C4-2B (cell line): Measurements from ENCODE around the gene MTCP1.

Source experiments
- H3K27ac ChIP-seq: fragments of 450-650 bp; 2 replicates; pipeline ENCODE4 v1.5.1; 2017
- CTCF ChIP-seq: fragments of 450-650 bp; conservative IDR thresholded peaks from 2 replicates; pipeline ENCODE4 v1.5.1; 2017; ENCODE audit warnings: mild to moderate bottlenecking
- ZFX ChIP-seq: fragments of 450-650 bp; IDR thresholded peaks from 2 replicates; pipeline ENCODE4 v1.6.1; 2017

The MTCP1 gene

GRCh38 chrX:155022585-155022984 lies 48.4 kb downstream of the MTCP1 start, which contains the start of gene F8:
Gene F8 (minus strand): TSS chrX:155022723. CDS start chrX:155022552, 171 bp downstream.
- TF ChIP-seq ZFX (no peak), CTCF (no peak)
- H3K27ac ChIP-seq = no peak within 1 kb of the TSS

- H3K27ac ChIP-seq = no peak overlapping the region
- no peak for TF ChIP-seq CTCF
- no peak for TF ChIP-seq ZFX
Observed at GRCh38 chrX:155020591-155020990, 50.3 kb downstream of the MTCP1 start.
